NCI-H2227 (cell line): ENCODE data around the gene PLAC8.
"Not testable (repeated sequence)": the region's sequence is repeated elsewhere in the genome, so short reads cannot be mapped to it uniquely, and the experiment has no call there.

Source experiments
- DNase-seq: peaks from one replicate; lab custom pipeline; 2025; ENCODE audit not compliant: unreplicated experiment; lab: John Stamatoyannopoulos, UW

Gene PLAC8

GRCh38 chr4:83112678-83113428, 1.7 kb downstream of the PLAC8 start:
- DNase-seq, result no peak

DNA sequence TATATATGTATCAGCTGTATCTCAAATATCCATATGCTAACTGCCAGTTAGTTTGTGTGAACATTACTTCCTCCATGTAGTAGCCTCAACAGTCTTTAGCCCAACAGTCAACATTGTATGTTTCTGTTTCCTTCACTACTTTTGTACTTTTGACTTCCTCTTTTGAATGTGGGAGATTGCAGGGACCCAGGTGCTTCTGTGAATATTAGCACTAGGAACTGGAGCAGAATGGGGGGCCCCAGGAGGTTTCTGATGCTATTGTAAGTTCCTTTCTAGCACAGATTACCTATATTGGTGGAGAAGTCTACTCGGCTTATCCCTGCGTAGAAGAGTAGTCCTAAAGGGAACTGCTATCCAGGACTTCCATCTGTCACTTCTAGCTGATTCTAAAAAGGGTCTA, 2.3 kb downstream of the PLAC8 start:
- no peak for DNase-seq

DNA sequence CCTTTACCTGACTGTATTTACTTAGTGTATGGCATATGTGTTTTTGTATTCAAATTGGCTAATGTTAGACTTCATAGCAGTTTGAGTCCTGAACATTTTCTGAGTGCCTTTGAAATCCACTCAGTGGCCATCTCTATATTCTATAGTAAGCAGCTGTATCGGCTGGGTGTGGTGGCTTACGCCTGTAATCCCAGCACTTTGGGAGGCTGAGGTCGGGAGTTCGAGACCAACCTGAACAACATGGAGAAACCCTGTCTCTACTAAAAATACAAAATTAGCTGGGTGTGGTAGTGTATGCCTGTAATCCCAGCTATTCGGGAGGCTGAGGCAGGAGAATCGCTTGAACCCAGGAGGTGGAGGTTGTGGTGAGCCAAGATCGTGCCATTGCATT, 2.8 kb downstream of the PLAC8 start:
- not testable (repeated sequence) for DNase-seq

GRCh38 chr4:83110970-83111750, 3.4 kb downstream of the PLAC8 start:
- DNase-seq, result peak; percentile 19

- DNase-seq, result peak; percentile 86
These were observed 4.1 kb downstream of the PLAC8 start for GRCh38 chr4:83110223-83110945.

DNA sequence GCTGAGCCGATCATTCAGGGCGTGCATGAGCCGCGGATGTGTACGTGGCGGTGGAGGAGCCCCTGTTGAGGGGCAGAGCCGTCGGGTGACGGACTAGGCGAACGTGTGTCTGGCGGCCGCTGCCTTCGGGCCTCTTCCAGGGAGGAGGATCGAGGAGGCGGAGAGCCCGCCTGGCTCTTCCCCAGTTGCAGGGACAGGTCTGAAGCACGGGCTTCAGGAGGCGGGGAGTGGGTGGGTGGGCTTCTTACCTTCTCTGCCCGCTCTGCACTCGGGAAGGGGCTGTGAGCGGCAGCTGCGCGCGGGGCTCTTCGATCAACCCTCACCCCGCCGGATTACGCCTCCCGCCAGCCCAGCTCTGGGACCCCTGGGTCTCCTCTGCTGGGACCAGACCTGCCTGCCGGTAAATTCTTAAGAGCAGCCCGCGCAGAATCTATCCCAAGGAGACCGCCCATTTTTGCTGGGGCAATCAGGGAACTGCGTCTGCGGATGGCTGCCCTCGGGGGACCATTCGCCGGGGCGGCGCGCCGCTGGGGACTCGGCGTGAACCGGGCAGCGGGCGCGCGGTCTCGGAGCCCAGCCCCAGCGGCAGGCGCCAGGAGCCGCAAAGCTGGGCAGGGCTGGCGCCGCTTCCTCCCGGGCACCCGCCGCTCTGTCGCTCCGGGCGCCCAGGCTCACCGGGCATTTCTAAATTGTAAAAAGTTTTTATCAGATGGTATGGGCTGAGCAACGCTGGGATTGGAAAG, 4.9 kb downstream of the PLAC8 start:
- DNase-seq, result peak; percentile 65

- no peak for DNase-seq
These were observed 6.2 kb downstream of the PLAC8 start for GRCh38 chr4:83108101-83108861.

DNA sequence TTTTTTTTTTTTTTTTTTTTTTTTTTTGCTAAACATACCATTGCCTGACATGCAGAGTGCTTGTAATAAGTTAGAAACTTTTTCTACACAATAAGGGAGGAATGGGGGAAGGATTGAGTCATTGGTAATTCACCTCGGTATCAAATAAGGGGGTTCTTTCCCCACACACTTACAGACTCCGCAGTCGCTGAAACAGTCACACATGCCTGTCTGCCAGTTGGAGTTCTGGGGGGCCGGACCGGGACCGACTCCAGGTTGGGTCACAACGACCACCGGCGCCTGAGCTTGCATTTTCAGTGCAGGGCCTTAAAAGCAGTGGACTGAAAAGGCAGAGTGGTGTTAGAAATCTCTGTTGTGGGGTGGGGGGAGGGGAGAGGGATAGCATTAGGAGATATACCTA, 6.9 kb downstream of the PLAC8 start:
- no peak for DNase-seq

- DNase-seq, result no peak
These were observed 9.5 kb downstream of the PLAC8 start for GRCh38 chr4:83104991-83105390.

GRCh38 chr4:83096397-83096796, 18.1 kb downstream of the PLAC8 start:
- DNase-seq, result no peak

DNA sequence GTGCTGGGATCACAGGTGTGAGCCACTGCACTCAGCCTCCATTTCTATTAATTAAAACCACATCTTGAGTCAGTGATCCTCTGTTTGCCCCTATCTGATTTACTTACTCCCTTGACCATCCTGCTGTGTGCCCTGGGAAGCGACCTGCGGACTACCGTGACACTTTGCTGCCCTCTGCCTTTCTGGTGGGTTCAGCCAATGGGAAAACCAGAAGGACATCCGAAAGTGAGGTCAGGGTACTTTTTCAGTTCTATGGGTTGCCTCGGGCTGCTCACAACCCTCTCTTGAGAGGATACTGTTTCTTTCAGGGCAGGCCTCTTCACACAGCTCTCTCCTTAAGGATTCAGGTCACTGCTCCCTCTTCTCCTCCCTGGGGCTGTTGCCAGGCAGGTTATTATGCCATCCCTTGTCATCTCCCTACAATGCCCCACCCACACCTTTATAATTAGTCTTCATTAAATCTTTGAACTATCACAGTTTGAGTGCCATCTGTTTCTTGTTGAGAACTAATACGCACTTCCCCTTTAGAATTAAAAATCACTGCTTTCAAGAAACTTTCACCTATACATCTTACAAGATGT, 21.4 kb downstream of the PLAC8 start:
- no peak for DNase-seq

DNA sequence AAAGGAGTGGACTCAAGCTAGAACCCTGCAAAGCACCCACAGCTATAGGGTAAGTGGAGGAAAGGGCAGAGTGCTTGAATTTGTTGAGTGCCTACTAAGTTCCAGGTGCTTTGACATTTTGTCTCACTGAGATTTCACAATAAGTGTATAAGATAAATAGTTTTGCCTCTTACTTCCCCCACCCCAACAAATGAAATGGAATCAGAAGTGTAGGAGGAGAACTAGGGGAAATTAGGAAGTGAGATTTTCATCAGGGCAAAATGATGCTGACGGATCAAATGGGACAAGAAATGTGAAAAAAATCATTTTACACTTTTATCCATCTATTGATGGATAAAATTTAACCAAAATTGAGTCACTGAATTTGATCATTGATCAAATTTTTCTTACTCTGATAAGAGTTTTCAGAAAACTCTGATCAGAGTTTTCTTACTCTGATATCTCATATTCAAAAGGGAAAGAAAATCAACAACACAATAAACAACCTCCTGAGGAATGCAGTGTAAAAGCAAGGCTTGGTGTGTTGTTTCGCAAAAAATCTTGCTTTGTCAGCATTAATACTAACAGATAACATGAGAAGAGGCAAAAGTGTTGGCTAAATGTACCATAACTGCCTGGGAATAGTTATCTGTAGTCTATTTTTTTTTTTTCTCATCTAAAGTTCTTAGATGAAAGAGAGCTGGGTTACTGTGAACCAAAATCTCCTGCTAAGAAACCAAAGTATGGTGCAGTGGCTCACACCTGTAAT, 24.9 kb downstream of the PLAC8 start:
- no peak for DNase-seq

GRCh38 chr4:83084956-83085355, 29.6 kb downstream of the PLAC8 start:
- not testable (repeated sequence) for DNase-seq

- DNase-seq, result no peak
These were observed 30.5 kb downstream of the PLAC8 start for GRCh38 chr4:83083925-83084475.

DNA sequence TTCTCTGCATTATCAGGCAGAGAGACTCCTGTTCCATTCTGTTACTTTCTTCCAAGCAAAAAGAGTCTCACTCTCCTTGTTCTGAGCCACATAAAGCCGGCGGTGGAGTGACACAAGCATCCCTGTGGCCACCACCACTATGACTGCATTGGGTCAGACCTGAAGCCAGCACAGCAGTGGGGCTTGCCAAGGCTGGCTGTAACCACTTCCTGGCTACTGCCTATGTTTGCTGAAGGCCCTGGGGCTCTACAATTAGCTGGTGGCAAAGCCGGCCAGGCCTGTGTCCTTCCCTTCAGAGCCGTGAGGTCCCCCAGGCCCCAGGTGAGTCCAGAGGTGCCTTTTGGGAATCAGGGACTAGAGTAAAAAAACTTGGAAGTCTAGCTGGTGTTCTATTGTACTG, 31.8 kb downstream of the PLAC8 start:
- DNase-seq, result no peak

DNA sequence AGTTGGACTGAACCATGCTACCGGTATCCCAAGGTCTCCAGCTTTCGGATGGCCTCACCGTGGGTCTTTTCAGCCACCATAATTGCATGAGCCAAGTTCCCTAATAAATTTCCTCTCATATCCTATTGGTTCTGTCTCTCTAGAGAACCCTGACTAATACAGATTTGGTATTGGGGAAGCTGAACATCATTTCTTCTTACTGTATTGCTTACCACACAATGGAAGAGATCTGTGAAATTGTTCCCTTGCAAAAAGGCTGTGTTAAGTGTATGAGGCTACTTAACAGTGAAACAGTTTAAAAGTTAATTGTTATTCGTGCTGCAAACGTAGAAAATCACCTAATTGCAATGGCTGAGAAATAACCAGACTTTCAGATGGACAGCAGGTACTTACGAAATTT, 34.0 kb downstream of the PLAC8 start:
- DNase-seq, result no peak

- DNase-seq, result no peak
These were observed 39.0 kb downstream of the PLAC8 start for GRCh38 chr4:83075311-83076095.

DNA sequence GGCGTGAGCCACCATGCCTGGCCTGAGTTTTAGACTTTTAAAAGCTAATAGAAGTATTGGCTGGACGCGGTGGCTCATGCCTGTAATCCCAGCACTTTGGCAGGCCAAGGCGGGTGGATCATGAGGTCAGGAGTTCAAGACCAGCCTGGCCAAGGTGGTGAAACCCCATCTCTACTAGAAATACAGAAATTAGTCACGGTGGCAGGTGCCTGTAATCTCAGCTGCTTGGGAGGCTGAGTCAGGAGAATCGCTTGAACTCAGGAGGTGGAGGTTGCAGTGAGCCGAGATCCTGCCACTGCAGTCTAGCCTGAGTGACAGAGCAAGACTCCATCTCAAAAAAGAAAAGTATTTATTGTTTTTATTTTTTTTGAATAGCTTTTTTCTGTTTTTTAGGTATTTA, 39.7 kb downstream of the PLAC8 start:
- DNase-seq, result not testable (repeated sequence)
